HepG2 (cell line): ENCODE results near the gene CHMP4B. TPM values are rescaled to one million over a fixed set of nuclear protein-coding genes. Genes with fewer than 3 reads are reported as not detected.

Experiments
- GABPB1 ChIP-seq: IDR thresholded peaks from 2 replicates; pipeline ENCODE4 v1.6.1; 2016; ENCODE audit warnings: mild to moderate bottlenecking, missing genetic modification reagents, moderate library complexity, missing compliant biosample characterization
- GATA4 ChIP-seq: sonication (generic); IDR thresholded peaks from 2 replicates; pipeline ENCODE4 v1.6.1; 2016; ENCODE audit warnings: antibody characterized with exemption, low read depth, borderline replicate concordance
- GMEB2 ChIP-seq: IDR thresholded peaks from 2 replicates; pipeline ENCODE4 v1.6.1; 2016; ENCODE audit warnings: missing biosample characterization, missing genetic modification reagents, low read depth
- HMG20B ChIP-seq: conservative IDR thresholded peaks from 2 replicates; pipeline ENCODE4 v1.6.1; 2016; ENCODE audit warnings: missing genetic modification reagents, missing compliant biosample characterization
- IKZF1 ChIP-seq: fragments of 450-650 bp; IDR thresholded peaks from 2 replicates; pipeline ENCODE4 v1.7.1; 2016
- PHF8 ChIP-seq: sonication (generic); formaldehyde crosslinking; IDR thresholded peaks from 2 replicates; pipeline ENCODE4 v1.5.0; 2020; ENCODE audit warnings: missing genetic modification reagents
- PLSCR1 ChIP-seq: sonication (generic); formaldehyde crosslinking; IDR thresholded peaks from 2 replicates; pipeline ENCODE4 v1.5.0; 2020; ENCODE audit warnings: missing genetic modification reagents, mild to moderate bottlenecking, borderline replicate concordance
- RBFOX2 ChIP-seq: fragments of 200-400 bp; formaldehyde crosslinking; IDR thresholded peaks from 2 replicates; pipeline ENCODE4 v1.6.1; 2017; ENCODE audit warnings: low read depth, mild to moderate bottlenecking, low read length
- TARDBP ChIP-seq: sonication (generic); formaldehyde crosslinking; IDR thresholded peaks from 2 replicates; pipeline ENCODE4 v1.8.0; 2022; ENCODE audit warnings: mild to moderate bottlenecking, missing genetic modification reagents
- ZC3H13 ChIP-seq: sonication (generic); formaldehyde crosslinking; IDR thresholded peaks from 2 replicates; pipeline ENCODE4 v1.8.1; 2023; ENCODE audit warnings: mild to moderate bottlenecking, missing genetic modification reagents, moderate library complexity
- ZNF354B ChIP-seq: sonication (generic); formaldehyde crosslinking; IDR thresholded peaks from 2 replicates; pipeline ENCODE4 v1.8.0; 2022; ENCODE audit warnings: mild to moderate bottlenecking, missing genetic modification reagents
- ZNF431 ChIP-seq: sonication (generic); formaldehyde crosslinking; IDR thresholded peaks from 2 replicates; pipeline ENCODE4 v1.9.0; 2022; ENCODE audit warnings: missing genetic modification reagents, low read depth, mild to moderate bottlenecking, borderline replicate concordance
- ZNF564 ChIP-seq: sonication (generic); formaldehyde crosslinking; IDR thresholded peaks from 2 replicates; pipeline ENCODE4 v1.8.1; 2023; ENCODE audit warnings: mild to moderate bottlenecking, missing genetic modification reagents
- ZNF569 ChIP-seq: sonication (generic); formaldehyde crosslinking; IDR thresholded peaks from 2 replicates; pipeline ENCODE4 v1.5.0; 2020; ENCODE audit warnings: mild to moderate bottlenecking, missing genetic modification reagents, moderate library complexity, borderline replicate concordance
- ZNF841 ChIP-seq: sonication (generic); formaldehyde crosslinking; IDR thresholded peaks from 2 replicates; pipeline ENCODE4 v1.8.1; 2023; ENCODE audit warnings: missing genetic modification reagents, borderline replicate concordance
- ZSCAN21 ChIP-seq: sonication (generic); formaldehyde crosslinking; IDR thresholded peaks from 2 replicates; pipeline ENCODE4 v1.8.0; 2022; ENCODE audit warnings: mild to moderate bottlenecking, missing genetic modification reagents, moderate library complexity, borderline replicate concordance
- ZSCAN25 ChIP-seq: sonication (generic); formaldehyde crosslinking; IDR thresholded peaks from 2 replicates; pipeline ENCODE4 v1.8.0; 2022; ENCODE audit warnings: mild to moderate bottlenecking, missing genetic modification reagents
- ZSCAN30 ChIP-seq: sonication (generic); formaldehyde crosslinking; IDR thresholded peaks from 2 replicates; pipeline ENCODE4 v1.5.0; 2020; ENCODE audit warnings: mild to moderate bottlenecking, missing genetic modification reagents
- polyA plus RNA-seq, 8 experiments: library from polyadenylated mRNA; depleted of rRNA in 3 of 8; stranded (reverse) in 7 of 8; unstranded in 1 of 8; fragments of >200 nt; fragmentation: Illumina TruSeq in 4 of 8; extraction: Trizol in 4 of 8; gene quantifications; 2 replicates each; pipeline versions ENCODE4 v1.2.1 to v1.2.3, GENCODE V29; 2011 to 2016; ENCODE audit warnings: low read depth in 4 of 8, missing spikeins in 1 of 8, mixed read lengths in 1 of 8; ENCODE audit not compliant: insufficient read depth in 1 of 8
- total RNA-seq, 5 experiments: library from RNA; depleted of rRNA; stranded (reverse); fragments of >200 nt; fragmentation: Illumina TruSeq; extraction: Trizol; gene quantifications; 2 replicates each; pipeline ENCODE4 v1.2.3, GENCODE V29; 2016; ENCODE audit warnings: low read depth in 1 of 5
- TF ChIP-seq, protein P1 (sequence below): sonication (generic); formaldehyde crosslinking; IDR thresholded peaks from 2 replicates; pipeline ENCODE4 v1.8.0; 2023; ENCODE audit warnings: mild to moderate bottlenecking, missing genetic modification reagents
- TF ChIP-seq, protein P2 (sequence below): sonication (generic); formaldehyde crosslinking; IDR thresholded peaks from 2 replicates; pipeline ENCODE4 v1.4.0; 2020; ENCODE audit warnings: missing genetic modification reagents, low read depth, mild to moderate bottlenecking, borderline replicate concordance
- TF ChIP-seq, protein P3 (sequence below): sonication (generic); formaldehyde crosslinking; IDR thresholded peaks from 2 replicates; pipeline ENCODE4 v1.4.0; 2020; ENCODE audit warnings: missing genetic modification reagents

The CHMP4B gene
- total and polyA plus RNA-seq, 2 of the 13 experiments (the other 11 are each of a cell fraction or from before 2014, with no cell fraction given) = 40.1 to 45.6 TPM

GRCh38 chr20:33814238-33814712, 3.1 kb downstream of the CHMP4B start (continued):
- TF ChIP-seq ZNF564 (CRISPR knock-in tag) (no peak), PLSCR1 (CRISPR knock-in tag) (no peak), ZNF354B (CRISPR knock-in tag) (peak; percentile 87; the same call in 1 of the 2 replicates), ZC3H13 (CRISPR knock-in tag) (no peak), ZNF841 (CRISPR knock-in tag) (no peak), ZSCAN30 (no peak), ZSCAN21 (CRISPR knock-in tag) (no peak), RBFOX2 (no peak), GATA4 (no peak), GMEB2 (CRISPR knock-in tag) (no peak), GABPB1 (CRISPR knock-in tag) (peak; percentile 40; the same call in 1 of the 2 replicates), ZNF569 (CRISPR knock-in tag) (no peak), ZNF431 (CRISPR knock-in tag) (no peak), ZSCAN25 (CRISPR knock-in tag) (no peak), TARDBP (CRISPR knock-in tag) (no peak), PHF8 (no peak; the same call in 1 of the 2 replicates), HMG20B (CRISPR knock-in tag) (no peak), IKZF1 (no peak)
- TF ChIP-seq, protein P1, sequence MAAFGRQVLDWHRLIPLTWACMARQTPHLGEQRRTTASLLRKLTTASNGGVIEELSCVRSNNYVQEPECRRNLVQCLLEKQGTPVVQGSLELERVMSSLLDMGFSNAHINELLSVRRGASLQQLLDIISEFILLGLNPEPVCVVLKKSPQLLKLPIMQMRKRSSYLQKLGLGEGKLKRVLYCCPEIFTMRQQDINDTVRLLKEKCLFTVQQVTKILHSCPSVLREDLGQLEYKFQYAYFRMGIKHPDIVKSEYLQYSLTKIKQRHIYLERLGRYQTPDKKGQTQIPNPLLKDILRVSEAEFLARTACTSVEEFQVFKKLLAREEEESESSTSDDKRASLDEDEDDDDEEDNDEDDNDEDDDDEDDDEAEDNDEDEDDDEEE = no peak
- TF ChIP-seq, protein P2, sequence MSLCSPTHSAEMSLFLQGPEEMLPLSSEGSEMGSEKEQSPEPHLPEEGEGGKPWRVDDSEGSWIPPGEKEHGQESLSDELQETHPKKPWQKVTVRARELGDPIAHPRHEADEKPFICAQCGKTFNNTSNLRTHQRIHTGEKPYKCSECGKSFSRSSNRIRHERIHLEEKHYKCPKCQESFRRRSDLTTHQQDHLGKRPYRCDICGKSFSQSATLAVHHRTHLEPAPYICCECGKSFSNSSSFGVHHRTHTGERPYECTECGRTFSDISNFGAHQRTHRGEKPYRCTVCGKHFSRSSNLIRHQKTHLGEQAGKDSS = peak; percentile 45; the same call in 1 of the 2 replicates
- TF ChIP-seq, protein P3, sequence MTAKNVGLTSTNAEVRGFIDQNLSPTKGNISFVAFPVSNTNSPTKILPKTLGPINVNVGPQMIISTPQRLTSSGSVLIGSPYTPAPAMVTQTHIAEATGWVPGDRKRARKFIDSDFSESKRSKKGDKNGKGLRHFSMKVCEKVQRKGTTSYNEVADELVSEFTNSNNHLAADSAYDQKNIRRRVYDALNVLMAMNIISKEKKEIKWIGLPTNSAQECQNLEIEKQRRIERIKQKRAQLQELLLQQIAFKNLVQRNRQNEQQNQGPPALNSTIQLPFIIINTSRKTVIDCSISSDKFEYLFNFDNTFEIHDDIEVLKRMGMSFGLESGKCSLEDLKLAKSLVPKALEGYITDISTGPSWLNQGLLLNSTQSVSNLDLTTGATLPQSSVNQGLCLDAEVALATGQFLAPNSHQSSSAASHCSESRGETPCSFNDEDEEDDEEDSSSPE (CRISPR knock-in tag) = no peak
